Caco-2 (cell line): ENCODE data around the gene DENND1A. TPM values are rescaled to one million over a fixed set of nuclear protein-coding genes. Genes with fewer than 3 reads are reported as not detected.

Experiments used
- BruUV-seq: library from RNA; stranded (reverse); fragments of 400-500 nt; replicated peaks from 2 replicates; lab custom pipeline; 2021; lab: Mats Ljungman, UMichigan
- CTCF ChIA-PET: fragments of 300-600 bp; sonication (Branson Sonifier 250); formaldehyde crosslinking; loops from one replicate; lab custom pipeline; 2022; ENCODE audit warnings: antibody characterized with exemption; lab: Charles Lee
- POLR2A ChIA-PET: fragments of 300-600 bp; sonication (Branson Sonifier 250); formaldehyde crosslinking; loops from one replicate; lab custom pipeline; 2022; ENCODE audit warnings: antibody characterized with exemption; lab: Charles Lee
- DNase-seq, 2 experiments: peaks; one replicate each; pipeline versions ENCODE4 v3.0.0 to v3.0.0-alpha.2; 2020 to 2022
- H3K27me3 ChIP-seq: replicated peaks from 2 replicates; pipeline ENCODE4 v1.6.0; 2011; ENCODE audit warnings: low read length; ENCODE audit not compliant: control insufficient read depth, insufficient read depth
- H3K36me3 ChIP-seq: 2 replicates; pipeline ENCODE4 v1.5.1; 2011; ENCODE audit warnings: low read length; ENCODE audit not compliant: control insufficient read depth, insufficient read depth
- H3K4me1 ChIP-seq: fragments of 250-450 bp; sonication (Bioruptor Pico); 2 replicates; pipeline ENCODE4 v1.5.1; 2020; ENCODE audit warnings: mild to moderate bottlenecking
- H3K4me3 ChIP-seq: 2 replicates; pipeline ENCODE4 v1.5.1; 2011; ENCODE audit warnings: low read depth, mild to moderate bottlenecking, control low read depth, low read length
- H3K9me3 ChIP-seq: fragments of 250-450 bp; sonication (Bioruptor Pico); 2 replicates; pipeline ENCODE4 v1.5.1; 2020; ENCODE audit warnings: mild to moderate bottlenecking, moderate library complexity
- H3K27ac Mint-ChIP-seq: one replicate; pipeline ENCODE4 v1.8.0; 2022; ENCODE audit warnings: mixed read lengths; ENCODE audit not compliant: unreplicated experiment
- H3K27me3 Mint-ChIP-seq: one replicate; pipeline ENCODE4 v1.8.0; 2022; ENCODE audit warnings: mixed read lengths; ENCODE audit not compliant: insufficient read depth, unreplicated experiment
- H3K36me3 Mint-ChIP-seq: one replicate; pipeline ENCODE4 v1.8.0; 2022; ENCODE audit warnings: mild to moderate bottlenecking, mixed read lengths; ENCODE audit not compliant: insufficient read depth, unreplicated experiment
- H3K4me1 Mint-ChIP-seq: one replicate; pipeline ENCODE4 v1.8.0; 2022; ENCODE audit warnings: low read depth, mixed read lengths; ENCODE audit not compliant: unreplicated experiment
- H3K4me3 Mint-ChIP-seq: one replicate; pipeline ENCODE4 v1.8.0; 2022; ENCODE audit warnings: mild to moderate bottlenecking, moderate library complexity, mixed read lengths; ENCODE audit not compliant: unreplicated experiment
- H3K9me3 Mint-ChIP-seq: one replicate; pipeline ENCODE4 v1.8.0; 2022; ENCODE audit warnings: mixed read lengths; ENCODE audit not compliant: unreplicated experiment
- intact Hi-C: fragments of 100-400 bp; cut with micrococcal nuclease; formaldehyde crosslinking; loops from one replicate; pipeline ENCODE4 v1.10.0; 2022; ENCODE audit not compliant: unreplicated experiment
- total RNA-seq: library from RNA; stranded (reverse); gene quantifications from 2 replicates; pipeline ENCODE4 v1.2.3, GENCODE V29; 2022
- TF ChIP-seq, protein P1 (sequence below), 2 experiments: fragments of 200-600 bp in 1 of 2; IDR thresholded peaks; 1 replicate in 1 of 2; 2 replicates in 1 of 2; pipeline versions ENCODE4 v1.5.1 to v1.8.0; 2011 to 2022; ENCODE audit warnings: antibody characterized with exemption in 1 of 2, control low read depth in 1 of 2, inconsistent platforms in 1 of 2, low read depth in 1 of 2, low read length in 1 of 2, mild to moderate bottlenecking in 1 of 2, moderate library complexity in 1 of 2; ENCODE audit not compliant: insufficient read depth in 1 of 2, severe bottlenecking in 1 of 2, unreplicated experiment in 1 of 2

DENND1A gene
- total RNA-seq, 1 experiment from 2014 or later: 41.6 TPM

DNA sequence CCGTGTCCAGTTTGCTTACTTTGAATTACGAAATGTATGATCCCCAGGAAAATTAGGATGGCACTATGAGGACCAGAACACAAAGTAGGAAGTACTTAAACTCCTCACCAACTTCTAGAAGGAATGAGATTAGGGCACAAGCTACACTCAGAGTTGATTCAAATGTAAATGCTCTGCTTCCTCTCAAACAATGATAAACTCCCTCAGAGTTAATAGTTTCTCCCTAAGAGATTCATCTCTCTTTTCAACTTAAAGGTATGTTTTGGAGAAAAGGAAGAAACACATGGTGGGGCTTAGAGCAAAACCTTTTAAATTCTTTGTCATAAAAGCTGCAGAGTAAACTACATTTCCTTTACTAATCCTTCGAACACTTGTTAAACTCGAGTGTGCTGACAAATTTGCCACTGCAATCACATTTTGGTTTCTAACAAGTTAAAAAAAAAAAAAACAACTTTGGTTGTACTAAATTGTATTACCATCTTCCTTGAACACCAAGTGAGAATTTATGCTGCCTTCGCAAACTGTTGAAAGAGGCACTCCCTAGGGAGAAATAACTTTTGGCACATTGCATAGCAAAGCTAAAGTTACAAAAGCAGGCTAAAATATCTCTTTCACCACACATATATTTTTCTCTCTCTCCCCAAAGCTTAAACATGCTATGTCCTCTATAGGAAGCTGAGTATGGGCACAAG lies 66.6 kb downstream of the DENND1A start:
- Histone ChIP-seq H3K27me3 (no peaks in the 10 kb centered on the region), H3K4me3 (no peak overlapping the region), H3K4me1 (peaks cover 18% of the 10 kb centered on the region), H3K9me3 (no peaks in the 10 kb centered on the region), H3K36me3 (no peaks in the 10 kb centered on the region)
- Mint-ChIP-seq H3K36me3 (no peaks in the 10 kb centered on the region), H3K9me3 (no peaks in the 10 kb centered on the region), H3K4me1 (peaks cover 7% of the 10 kb centered on the region), H3K4me3 (no peak overlapping the region), H3K27ac (no peak overlapping the region), H3K27me3 (no peaks in the 10 kb centered on the region)
- ChIA-PET CTCF (no interaction called here), POLR2A (no interaction called here)
- no TSS peak for BruUV-seq
- intact Hi-C loops: loop anchor here (5.0 kb wide), 1 partner anchor 64 kb away; no protein-coding TSS in a partner anchor
- TF ChIP-seq, protein P1, sequence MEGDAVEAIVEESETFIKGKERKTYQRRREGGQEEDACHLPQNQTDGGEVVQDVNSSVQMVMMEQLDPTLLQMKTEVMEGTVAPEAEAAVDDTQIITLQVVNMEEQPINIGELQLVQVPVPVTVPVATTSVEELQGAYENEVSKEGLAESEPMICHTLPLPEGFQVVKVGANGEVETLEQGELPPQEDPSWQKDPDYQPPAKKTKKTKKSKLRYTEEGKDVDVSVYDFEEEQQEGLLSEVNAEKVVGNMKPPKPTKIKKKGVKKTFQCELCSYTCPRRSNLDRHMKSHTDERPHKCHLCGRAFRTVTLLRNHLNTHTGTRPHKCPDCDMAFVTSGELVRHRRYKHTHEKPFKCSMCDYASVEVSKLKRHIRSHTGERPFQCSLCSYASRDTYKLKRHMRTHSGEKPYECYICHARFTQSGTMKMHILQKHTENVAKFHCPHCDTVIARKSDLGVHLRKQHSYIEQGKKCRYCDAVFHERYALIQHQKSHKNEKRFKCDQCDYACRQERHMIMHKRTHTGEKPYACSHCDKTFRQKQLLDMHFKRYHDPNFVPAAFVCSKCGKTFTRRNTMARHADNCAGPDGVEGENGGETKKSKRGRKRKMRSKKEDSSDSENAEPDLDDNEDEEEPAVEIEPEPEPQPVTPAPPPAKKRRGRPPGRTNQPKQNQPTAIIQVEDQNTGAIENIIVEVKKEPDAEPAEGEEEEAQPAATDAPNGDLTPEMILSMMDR (IDR thresholded peaks at IDR 0.05; ENCODE audit: insufficient read depth in 1 of 2, low read depth in 1 of 2, low read length in 1 of 2, severe bottlenecking in 1 of 2, unreplicated experiment in 1 of 2): no peak
- DNase-seq: no peak

DNA sequence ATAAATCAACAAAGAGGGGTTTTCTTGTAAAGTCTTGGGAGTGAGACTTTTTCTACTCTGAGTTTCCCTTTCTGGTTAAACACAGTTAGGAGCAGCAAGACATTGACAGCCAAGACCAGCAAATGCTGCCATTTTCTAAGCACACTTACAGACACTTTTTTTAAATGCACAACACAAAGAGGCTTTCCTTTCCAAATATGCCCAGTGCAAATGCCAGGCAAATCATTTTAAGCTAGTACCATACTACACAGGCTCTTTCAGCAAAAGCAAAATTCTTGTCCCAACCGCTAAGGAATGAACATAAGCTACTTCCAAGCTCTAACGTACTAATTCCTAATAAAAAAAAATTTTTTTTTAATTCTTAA lies 68.2 kb downstream of the DENND1A start:
- H3K4me1 Mint-ChIP-seq: peaks cover 7% of the 10 kb centered on the region
- Histone ChIP-seq H3K4me1 (peaks cover 18% of the 10 kb centered on the region), H3K36me3 (no peaks in the 10 kb centered on the region), H3K9me3 (no peaks in the 10 kb centered on the region), H3K4me3 (no peak overlapping the region), H3K27me3 (no peaks in the 10 kb centered on the region)
- no peaks in the 10 kb centered on the region for H3K36me3 Mint-ChIP-seq
- TF ChIP-seq, protein P1 (IDR thresholded peaks at IDR 0.05; ENCODE audit: insufficient read depth in 1 of 2, low read depth in 1 of 2, low read length in 1 of 2, severe bottlenecking in 1 of 2, unreplicated experiment in 1 of 2): no peak
- H3K27me3 Mint-ChIP-seq: no peaks in the 10 kb centered on the region
- peaks cover 3% of the 10 kb centered on the region for H3K9me3 Mint-ChIP-seq
- POLR2A ChIA-PET: no interaction called here
- intact Hi-C loops: loop anchor here (5.0 kb wide), 1 partner anchor 66 kb away; no protein-coding TSS in a partner anchor
- no TSS peak for BruUV-seq
- DNase-seq: no peak
- H3K27ac Mint-ChIP-seq: no peak overlapping the region
- CTCF ChIA-PET: no interaction called here
- H3K4me3 Mint-ChIP-seq: no peak overlapping the region

DNA sequence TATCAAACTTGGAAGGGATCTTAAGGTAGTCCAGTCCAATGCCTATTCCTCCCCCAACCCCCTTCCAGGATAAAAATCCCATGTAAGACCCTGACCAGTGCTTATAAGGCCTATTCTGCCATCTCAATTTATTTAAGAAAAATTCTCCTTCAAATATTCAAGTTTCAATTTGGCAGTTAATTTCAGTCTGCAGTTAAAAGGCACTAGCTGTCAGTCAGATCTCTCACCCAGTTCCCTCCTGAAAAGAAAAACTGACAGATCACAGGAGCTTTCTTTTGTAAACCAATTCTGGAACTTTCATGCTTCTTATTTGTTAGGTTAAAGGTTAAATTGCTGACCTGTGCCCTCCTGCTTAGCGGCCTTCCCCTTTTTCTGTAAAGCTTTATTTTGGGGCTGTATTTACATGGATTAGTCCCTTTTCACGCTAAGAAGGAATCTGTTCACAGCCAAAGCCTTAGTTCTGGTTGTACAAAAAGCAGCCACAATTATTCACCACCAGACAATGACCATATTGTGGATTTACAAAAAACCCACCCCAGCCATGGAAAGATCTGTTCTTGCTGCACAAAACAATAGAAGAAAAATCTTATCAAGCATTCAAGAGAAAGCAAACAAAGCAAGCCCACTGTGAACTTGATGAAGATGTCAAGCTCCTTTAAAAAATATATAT lies 68.7 kb downstream of the DENND1A start:
- Histone ChIP-seq H3K27me3 (no peaks in the 10 kb centered on the region), H3K4me3 (no peak overlapping the region), H3K4me1 (peaks cover 18% of the 10 kb centered on the region), H3K36me3 (no peaks in the 10 kb centered on the region), H3K9me3 (no peaks in the 10 kb centered on the region)
- no peak for DNase-seq
- peaks cover 8% of the 10 kb centered on the region for H3K9me3 Mint-ChIP-seq
- no peak overlapping the region for H3K4me3 Mint-ChIP-seq
- POLR2A ChIA-PET: no interaction called here
- H3K27ac Mint-ChIP-seq: no peak overlapping the region
- TF ChIP-seq, protein P1 (IDR thresholded peaks at IDR 0.05; ENCODE audit: insufficient read depth in 1 of 2, low read depth in 1 of 2, low read length in 1 of 2, severe bottlenecking in 1 of 2, unreplicated experiment in 1 of 2): no peak
- intact Hi-C loops: loop anchor here (5.0 kb wide), 1 partner anchor 66 kb away; no protein-coding TSS in a partner anchor
- CTCF ChIA-PET: no interaction called here
- no peaks in the 10 kb centered on the region for H3K27me3 Mint-ChIP-seq
- H3K4me1 Mint-ChIP-seq: peaks cover 7% of the 10 kb centered on the region
- BruUV-seq: no TSS peak
- H3K36me3 Mint-ChIP-seq: no peaks in the 10 kb centered on the region
